Ureter (tissue), 1 donor: Measurements from ENCODE around the gene CHST15. TPM values are rescaled to one million over a fixed set of nuclear protein-coding genes. Genes with fewer than 3 reads are reported as not detected.
"Not testable (repeated sequence)": the region's sequence is repeated elsewhere in the genome, so short reads cannot be mapped to it uniquely, and the experiment has no call there.

ENCODE experiments used
- DNase-seq: peaks from one replicate; pipeline ENCODE4 v3.0.0-alpha.2; 2020; ENCODE audit warnings: low spot score
- total RNA-seq: library from RNA; stranded (reverse); gene quantifications from one replicate; pipeline ENCODE4 v1.2.4, GENCODE V29; 2023
- donor health status: DM: yes; HTN: yes; CAD: no.

Gene CHST15
- total RNA-seq, 1 donor from 2014 or later, result 15.7 TPM

GRCh38 chr10:124124123-124124768 lies 30.8 kb upstream of the CHST15 start:
- no peak for DNase-seq

DNA sequence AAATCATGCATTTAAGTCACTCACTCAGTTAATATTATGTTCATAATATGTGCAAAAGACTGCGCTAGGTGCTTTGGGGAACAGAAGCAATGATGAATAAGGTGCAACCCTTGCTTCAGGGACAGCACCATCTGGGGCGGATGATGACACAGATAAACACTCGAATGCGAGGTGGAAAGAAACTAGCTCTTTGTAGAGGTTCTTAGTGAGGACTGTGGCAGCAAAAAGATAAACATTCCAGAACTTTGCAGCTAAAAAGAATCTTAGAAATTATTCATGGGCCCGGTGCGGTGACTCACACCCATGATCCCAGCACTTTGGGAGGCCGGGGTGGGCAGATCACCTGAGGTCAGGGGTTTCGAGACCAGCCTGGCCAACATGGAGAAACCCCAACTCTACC lies 29.8 kb upstream of the CHST15 start:
- no peak for DNase-seq

DNA sequence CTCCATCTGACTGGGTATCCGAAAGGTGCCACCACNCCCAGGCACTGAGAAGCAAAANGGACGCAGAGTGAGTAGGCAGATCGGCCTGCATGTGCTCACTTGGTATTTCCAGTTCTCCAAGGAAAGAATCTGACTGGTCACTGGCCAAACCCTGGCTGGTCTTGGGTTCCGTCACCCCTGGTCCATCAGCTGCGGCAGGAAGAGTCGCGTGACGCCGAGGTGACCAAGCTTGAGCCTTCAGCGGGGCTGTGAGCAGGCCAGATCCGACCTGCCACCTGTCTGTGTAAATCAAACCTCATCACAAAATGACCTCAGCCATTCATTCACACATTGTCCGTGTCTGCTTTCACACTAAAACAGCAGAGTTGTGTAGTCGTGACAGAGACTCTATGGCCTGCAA lies 28.8 kb upstream of the CHST15 start:
- DNase-seq, result no peak

DNA sequence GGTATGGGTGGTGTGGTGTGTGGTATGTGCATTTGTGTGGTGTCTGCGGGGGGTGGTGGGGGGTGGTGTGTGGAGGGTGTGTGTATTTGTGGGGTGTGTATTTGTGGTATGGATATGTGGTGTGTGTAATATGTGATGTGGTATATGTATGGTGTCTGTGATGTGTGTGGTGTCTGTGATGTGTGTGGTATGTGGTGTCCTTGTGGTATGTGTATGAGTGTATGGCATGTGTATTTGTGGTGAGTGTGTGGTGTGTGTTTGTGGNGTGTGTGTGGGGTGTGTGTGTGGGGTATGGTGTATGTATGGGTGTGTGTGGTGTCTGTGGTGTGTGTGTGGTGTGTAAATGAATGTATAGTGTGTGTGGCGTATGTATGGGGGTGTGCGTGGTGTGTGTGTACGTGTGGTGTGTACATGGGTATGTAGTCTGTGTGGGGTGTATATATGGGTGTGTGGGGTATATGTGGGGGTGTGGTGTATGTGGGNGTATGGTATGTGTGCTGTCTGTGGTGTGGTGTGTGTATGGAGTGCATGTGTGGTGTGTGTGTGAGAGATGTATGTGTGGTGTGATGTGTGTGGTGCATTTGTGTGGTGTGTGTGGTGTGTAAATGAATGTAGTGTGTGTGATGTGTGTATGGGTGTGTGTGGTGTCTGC lies 27.1 kb upstream of the CHST15 start:
- no peak for DNase-seq

- DNase-seq, result no peak
Measured at GRCh38 chr10:124119946-124120345, 26.5 kb upstream of the CHST15 start.

DNA sequence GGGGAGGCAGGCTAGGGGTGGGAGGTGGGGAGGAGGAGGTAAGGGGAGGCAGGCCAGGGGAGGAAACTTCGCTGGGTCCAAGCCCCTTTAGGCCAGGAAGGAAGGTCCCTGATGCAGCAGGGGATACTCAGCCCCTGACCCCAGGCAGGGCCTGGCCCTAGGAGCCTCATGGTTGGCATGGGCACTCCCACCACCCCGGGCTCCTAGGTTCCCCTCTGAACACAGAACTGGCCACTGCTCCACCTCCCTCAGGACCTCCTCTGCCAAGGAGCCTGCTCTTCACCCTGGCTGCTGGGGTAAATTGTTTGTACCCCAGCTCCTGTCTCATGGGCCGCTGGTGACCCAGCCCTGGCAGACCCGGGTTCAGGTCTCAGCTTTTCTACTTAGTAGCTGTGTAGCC lies 25.8 kb upstream of the CHST15 start:
- no peak for DNase-seq

- DNase-seq, result no peak
Measured at GRCh38 chr10:124117833-124118232, 24.4 kb upstream of the CHST15 start.

- no peak for DNase-seq
Measured at GRCh38 chr10:124117511-124117785, 24.1 kb upstream of the CHST15 start.

- DNase-seq, result no peak
Measured at GRCh38 chr10:124116771-124117510, 23.5 kb upstream of the CHST15 start.

DNA sequence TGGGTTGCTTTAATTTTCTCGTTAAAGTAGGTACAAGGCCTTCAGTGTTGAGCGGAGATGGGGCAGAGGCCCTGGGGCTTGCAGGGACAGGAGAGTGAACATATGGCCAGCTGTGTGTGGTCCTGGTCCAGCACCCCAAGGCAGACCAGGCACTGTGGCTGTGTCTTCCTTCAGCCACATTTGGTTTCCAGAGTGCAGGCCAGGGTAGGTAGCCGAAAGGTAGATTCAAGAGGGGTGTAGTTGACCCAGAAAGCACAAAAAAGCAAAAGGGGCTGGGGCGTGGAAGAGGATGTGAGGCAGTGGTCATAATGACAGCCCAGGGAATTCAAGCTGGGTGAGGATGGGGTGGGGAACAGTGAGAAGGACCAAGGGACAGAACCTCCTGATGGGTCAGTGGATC lies 21.3 kb upstream of the CHST15 start:
- DNase-seq, result no peak

- DNase-seq, result no peak
Measured at GRCh38 chr10:124112891-124113580, 19.6 kb upstream of the CHST15 start.

DNA sequence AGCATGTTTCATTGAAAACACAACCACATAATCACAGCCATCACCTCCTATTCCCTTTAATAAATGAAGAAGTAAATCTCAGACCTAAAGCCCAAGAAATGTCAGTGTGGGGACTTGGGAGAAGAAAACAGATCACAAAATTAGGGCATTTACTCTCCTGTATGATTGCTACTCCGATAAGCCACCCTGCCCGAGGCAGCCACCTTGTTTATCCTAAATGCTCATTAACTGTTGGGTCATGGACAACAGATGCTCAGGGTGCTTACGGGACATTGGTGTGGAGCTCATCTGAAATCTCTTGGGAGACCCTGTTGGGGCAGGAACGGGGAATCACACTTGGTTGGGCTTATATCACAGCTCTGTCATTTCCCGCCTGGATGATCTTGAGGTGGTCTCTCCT lies 17.5 kb upstream of the CHST15 start:
- no peak for DNase-seq

DNA sequence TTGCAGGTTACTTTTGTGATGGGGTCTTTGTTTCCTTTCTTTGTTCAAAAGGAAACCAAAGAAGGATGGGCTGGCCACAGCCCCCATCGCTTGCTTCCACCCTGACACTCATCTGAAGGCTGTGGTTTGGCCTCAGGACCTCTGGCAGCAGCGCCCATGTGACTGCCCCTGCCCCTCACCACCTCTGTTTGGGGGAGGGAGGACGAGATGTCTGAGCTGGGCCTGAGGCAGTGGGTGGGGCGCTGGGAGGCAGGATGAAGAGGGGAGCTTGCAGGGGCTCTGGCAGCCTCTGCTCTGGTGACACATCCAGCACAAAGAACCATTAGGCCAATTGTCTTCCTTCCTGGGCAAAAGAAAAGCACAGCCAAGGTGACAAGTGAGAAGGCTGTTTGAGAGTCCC lies 15.9 kb upstream of the CHST15 start:
- DNase-seq, result no peak

- no peak for DNase-seq
Measured at GRCh38 chr10:124107072-124107471, 13.7 kb upstream of the CHST15 start.

DNA sequence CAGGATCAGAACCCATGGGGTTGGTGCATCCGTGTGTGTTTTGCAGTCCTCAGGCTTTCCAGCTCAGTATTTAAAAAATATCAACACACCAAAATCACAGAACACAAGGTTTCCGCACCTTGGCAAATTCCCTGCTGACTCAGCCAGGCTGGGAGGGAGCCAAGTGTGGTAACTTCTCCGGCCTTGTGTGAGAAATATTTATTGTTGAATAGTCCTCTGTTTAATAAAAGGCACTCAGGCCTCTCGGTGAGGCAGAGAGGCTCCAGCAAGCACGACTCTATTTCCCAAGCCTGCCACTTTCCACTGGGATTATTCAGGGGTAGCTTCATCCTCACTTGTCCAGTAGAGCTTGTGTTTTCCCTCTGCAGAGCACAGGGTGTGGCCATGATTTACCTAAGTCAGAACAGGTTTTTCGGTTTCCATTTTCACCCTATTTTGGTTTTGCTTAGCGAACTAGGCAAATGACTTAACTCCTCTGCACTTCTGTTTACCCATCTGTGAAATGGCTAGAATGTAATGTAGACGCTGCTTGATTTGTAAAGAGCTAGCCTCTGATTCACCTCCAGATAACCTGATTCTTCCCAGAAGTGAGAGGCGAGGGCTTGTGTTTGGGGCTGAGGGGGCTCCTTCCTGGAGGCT lies 13.0 kb upstream of the CHST15 start:
- DNase-seq, result peak; percentile 83

DNA sequence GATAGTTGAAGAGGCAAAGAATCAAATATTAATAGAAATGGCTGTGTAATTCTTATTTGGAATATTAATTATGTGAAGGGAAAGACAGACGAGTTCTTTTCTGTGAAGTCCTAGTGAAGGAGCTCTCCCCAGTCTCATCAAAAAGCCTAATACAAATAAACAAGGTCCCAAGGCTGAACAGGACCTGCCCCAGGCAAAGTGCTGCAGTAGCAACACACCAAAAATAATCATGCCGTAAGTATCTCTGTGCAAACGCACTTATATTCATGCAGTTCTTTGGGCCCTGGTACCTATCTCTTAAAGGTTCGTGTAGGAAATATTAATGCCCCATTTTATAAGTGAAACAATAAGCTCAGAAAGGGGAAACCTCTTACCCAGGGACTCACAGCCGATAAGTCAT lies 12.2 kb upstream of the CHST15 start:
- DNase-seq, result no peak

DNA sequence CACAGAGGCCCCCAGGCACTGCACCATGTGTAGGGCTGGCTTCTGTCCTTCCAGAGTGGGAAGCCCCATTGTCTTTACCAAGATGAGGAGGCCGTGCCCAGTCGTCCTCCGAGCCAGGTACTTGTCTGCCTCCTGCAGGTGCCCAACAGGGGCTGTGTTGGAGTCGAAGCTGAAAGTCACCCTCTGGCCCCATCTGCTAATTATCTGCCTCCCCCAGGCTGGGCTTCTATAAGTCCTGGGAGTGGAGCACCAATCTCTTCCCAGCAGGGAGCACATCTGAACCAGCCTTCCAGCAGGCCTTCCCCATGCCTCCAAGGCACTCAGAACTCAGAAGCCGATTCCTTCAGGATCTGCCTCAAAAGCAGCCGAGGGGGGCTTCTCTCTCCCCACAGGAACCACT lies 11.6 kb upstream of the CHST15 start:
- no peak for DNase-seq

DNA sequence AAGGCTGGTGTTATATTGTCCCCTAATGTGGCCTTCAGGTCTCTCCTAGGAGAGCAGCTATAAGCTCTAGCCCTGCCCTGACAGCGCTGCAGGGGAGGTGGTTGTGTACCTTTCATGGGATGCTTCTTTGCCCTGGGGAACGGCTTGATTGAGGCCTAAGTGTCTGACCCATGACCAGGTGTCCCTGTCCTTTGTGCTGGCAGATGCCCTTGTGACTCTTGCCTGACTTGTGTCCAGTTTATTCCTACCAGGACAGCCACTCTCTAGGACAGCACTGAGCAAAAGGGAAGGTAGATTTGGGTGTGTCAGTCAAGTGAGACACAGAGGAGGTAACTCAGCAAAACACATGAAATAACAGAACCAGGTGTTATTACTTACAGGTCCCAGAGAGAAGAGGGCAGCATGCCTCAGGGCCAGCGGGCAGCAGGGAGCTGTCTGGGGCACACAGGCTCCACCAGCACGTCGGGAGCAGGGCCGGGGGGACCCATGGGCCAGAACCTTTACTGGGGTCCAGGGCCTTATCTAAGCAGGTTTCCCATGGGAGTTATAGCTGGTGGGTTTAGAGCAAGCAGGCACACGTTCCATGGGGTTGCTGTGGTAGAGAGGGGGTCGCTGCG lies 10.7 kb upstream of the CHST15 start:
- no peak for DNase-seq

DNA sequence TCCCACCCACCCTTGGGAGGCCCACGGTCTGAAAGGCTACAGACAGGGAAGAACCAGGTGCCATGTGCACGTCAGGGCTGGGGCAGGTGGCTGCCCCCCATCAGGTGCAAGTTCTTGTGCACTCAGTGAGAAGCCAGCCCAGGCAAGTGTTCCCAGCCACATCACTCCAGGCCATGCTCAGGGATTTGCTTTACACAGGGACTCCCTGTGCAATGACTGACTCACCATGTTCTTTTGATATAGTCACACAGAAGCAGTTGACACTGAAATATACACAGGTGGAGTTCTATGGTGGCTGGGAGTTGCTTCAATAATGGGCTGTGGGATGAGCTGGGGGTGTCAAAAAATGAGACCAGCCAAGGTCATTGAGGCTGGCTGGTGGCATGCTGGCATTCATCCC lies 8.0 kb upstream of the CHST15 start:
- DNase-seq, result no peak

DNA sequence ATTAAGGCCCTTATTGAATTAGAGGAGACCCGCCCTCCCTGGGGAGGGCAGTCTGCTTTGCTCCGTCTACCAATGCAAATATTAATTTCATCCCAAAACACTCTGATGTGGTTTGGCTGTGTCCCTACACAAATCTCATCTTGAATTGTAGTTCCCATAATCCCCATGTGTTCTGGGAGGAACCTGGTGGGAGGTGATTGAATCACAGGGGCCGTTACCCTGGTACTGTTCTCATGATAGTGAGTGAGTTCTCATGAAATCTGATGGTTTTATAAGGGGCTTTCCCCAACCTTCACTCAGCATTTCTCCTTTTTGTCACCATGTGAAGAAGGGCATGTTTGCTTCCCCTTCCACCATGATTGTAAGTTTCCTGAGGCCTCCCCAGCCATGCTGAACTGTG lies 7.3 kb upstream of the CHST15 start:
- DNase-seq, result not testable (repeated sequence)

DNA sequence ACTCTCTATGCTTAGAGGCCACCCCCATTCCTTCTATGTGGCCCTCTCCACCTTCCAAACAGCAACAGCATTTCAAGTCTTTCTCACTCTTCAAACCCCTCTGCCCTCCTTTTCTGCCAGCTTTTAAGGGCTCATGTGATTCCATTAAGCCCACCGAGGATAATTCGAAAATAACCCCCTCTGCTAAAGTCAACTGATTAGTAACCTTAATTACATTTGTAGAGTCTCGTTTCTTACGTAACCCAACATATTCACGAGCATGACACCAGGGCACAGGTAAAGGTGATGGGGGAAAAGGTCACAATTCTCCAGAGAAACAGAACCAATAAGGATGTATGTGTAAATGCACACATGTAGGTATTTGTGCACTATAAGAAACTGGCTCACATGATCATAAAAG lies 6.7 kb upstream of the CHST15 start:
- DNase-seq, result no peak

GRCh38 chr10:124099604-124100003 lies 6.2 kb upstream of the CHST15 start:
- DNase-seq, result no peak
